Measurements from ENCODE around the gene FBXO15. TPM values are rescaled to one million over a fixed set of nuclear protein-coding genes. Genes with fewer than 3 reads are reported as not detected.
A peak's percentile ranks its signal among the peaks of the same experiment; 100 is the strongest.

FBXO15 gene
- total RNA-seq, 1 donor from 2014 or later: 1.2 TPM

GRCh38 chr18:74081966-74082741 is 65.5 kb downstream of the FBXO15 start:
- H2AFZ ChIP-seq (ENCODE audit: low read depth, low read length): peak overlapping the region; percentile 78
- H3K27ac ChIP-seq (ENCODE audit: low read depth, low read length): no peak overlapping the region
- no peaks in the 10 kb centered on the region for H4K20me1 ChIP-seq (ENCODE audit: insufficient read depth, low read length)
- no peak overlapping the region for H3K9ac ChIP-seq (ENCODE audit: low read length)
- TF ChIP-seq EZH2 (IDR thresholded peaks at IDR 0.05; ENCODE audit: insufficient read depth, low read length) (no peak), CTCF (IDR thresholded peaks at IDR 0.05; ENCODE audit: insufficient read depth, low read depth, low read length) (no peak)
- no peaks in the 10 kb centered on the region for H3K79me2 ChIP-seq (ENCODE audit: insufficient read depth, low read length)
- H3K36me3 Mint-ChIP-seq (ENCODE audit: low read depth, unreplicated experiment): no peaks in the 10 kb centered on the region
- no peak overlapping the region for H3K4me3 Mint-ChIP-seq (ENCODE audit: unreplicated experiment)
- H3K27me3 ChIP-seq (ENCODE audit: insufficient read depth, low read length): no peaks in the 10 kb centered on the region
- no peaks in the 10 kb centered on the region for H3K4me1 Mint-ChIP-seq (ENCODE audit: low read depth, unreplicated experiment)
- H3K4me1 ChIP-seq (ENCODE audit: insufficient read depth, low read length): no peaks in the 10 kb centered on the region
- peak overlapping the region; percentile 49 for H3K4me2 ChIP-seq (ENCODE audit: low read length)
- H3K9me3 ChIP-seq (ENCODE audit: insufficient read depth, low read depth, low read length): no peaks in the 10 kb centered on the region
- FAIRE-seq (no peak), DNase-seq (ENCODE audit: low read depth) (peak; percentile 23)
- H3K9me3 Mint-ChIP-seq (ENCODE audit: unreplicated experiment): peaks cover 2% of the 10 kb centered on the region
- peaks cover 7% of the 10 kb centered on the region for H3K27me3 Mint-ChIP-seq (ENCODE audit: low read depth, unreplicated experiment)
- no peak overlapping the region for H3K27ac Mint-ChIP-seq (ENCODE audit: unreplicated experiment)
- no peaks in the 10 kb centered on the region for H3K36me3 ChIP-seq (ENCODE audit: insufficient read depth, low read length)
- no peak overlapping the region for H3K4me3 ChIP-seq (ENCODE audit: insufficient read depth, low read depth, low read length)

- H3K4me3 Mint-ChIP-seq (ENCODE audit: unreplicated experiment): no peak overlapping the region
- H3K4me1 Mint-ChIP-seq (ENCODE audit: low read depth, unreplicated experiment): no peaks in the 10 kb centered on the region
- no peak for FAIRE-seq
These were observed 69.4 kb downstream of the FBXO15 start for GRCh38 chr18:74078257-74078656.

More at GRCh38 chr18:74078257-74078656, 69.4 kb downstream of the FBXO15 start:
- DNase-seq (ENCODE audit: low read depth): no peak
- Histone ChIP-seq H3K79me2 (ENCODE audit: insufficient read depth, low read length) (no peaks in the 10 kb centered on the region), H3K9me3 (ENCODE audit: insufficient read depth, low read depth, low read length) (no peaks in the 10 kb centered on the region), H3K9ac (ENCODE audit: low read length) (no peak overlapping the region), H3K4me1 (ENCODE audit: insufficient read depth, low read length) (no peaks in the 10 kb centered on the region), H3K27ac (ENCODE audit: low read depth, low read length) (no peak overlapping the region), H3K27me3 (ENCODE audit: insufficient read depth, low read length) (no peaks in the 10 kb centered on the region), H3K4me2 (ENCODE audit: low read length) (no peak overlapping the region), H4K20me1 (ENCODE audit: insufficient read depth, low read length) (no peaks in the 10 kb centered on the region), H3K36me3 (ENCODE audit: insufficient read depth, low read length) (no peaks in the 10 kb centered on the region), H3K4me3 (ENCODE audit: insufficient read depth, low read depth, low read length) (no peak overlapping the region), H2AFZ (ENCODE audit: low read depth, low read length) (no peak overlapping the region)
- Mint-ChIP-seq H3K27ac (ENCODE audit: unreplicated experiment) (no peak overlapping the region), H3K9me3 (ENCODE audit: unreplicated experiment) (peaks cover 2% of the 10 kb centered on the region), H3K36me3 (ENCODE audit: low read depth, unreplicated experiment) (no peaks in the 10 kb centered on the region), H3K27me3 (ENCODE audit: low read depth, unreplicated experiment) (peaks cover 7% of the 10 kb centered on the region)
- TF ChIP-seq CTCF (IDR thresholded peaks at IDR 0.05; ENCODE audit: insufficient read depth, low read depth, low read length) (no peak), EZH2 (IDR thresholded peaks at IDR 0.05; ENCODE audit: insufficient read depth, low read length) (no peak)

Data from astrocyte (in vitro differentiated cells and primary cell).